Vagina (tissue), 2 donors: ENCODE measurements around the gene MACROD2.

Experiments
- POLR2A ChIP-seq, 2 donors: fragments of 450-650 bp; IDR thresholded peaks; one replicate each; pipeline ENCODE4 v1.6.1; 2017; ENCODE audit warnings: antibody characterized with exemption in 2 of 2, mild to moderate bottlenecking in 2 of 2, moderate library complexity in 2 of 2
- POLR2AphosphoS5 ChIP-seq, 2 donors: sonication (generic); formaldehyde crosslinking; IDR thresholded peaks; one replicate each; pipeline ENCODE4 v1.9.0; 2017; ENCODE audit warnings: antibody characterized with exemption in 2 of 2, mild to moderate bottlenecking in 2 of 2, low read depth in 1 of 2; ENCODE audit not compliant: insufficient read depth in 1 of 2
- TF ChIP-seq, protein P1 (sequence below), 3 experiments: fragments of 450-650 bp in 2 of 3; fragments of 200-600 bp in 1 of 3; sonication (generic) in 1 of 3; IDR thresholded peaks; one replicate each; pipeline ENCODE4 v1.5.1; 2017 to 2019; ENCODE audit warnings: antibody characterized with exemption in 3 of 3, mild to moderate bottlenecking in 2 of 3, moderate library complexity in 2 of 3

DNA sequence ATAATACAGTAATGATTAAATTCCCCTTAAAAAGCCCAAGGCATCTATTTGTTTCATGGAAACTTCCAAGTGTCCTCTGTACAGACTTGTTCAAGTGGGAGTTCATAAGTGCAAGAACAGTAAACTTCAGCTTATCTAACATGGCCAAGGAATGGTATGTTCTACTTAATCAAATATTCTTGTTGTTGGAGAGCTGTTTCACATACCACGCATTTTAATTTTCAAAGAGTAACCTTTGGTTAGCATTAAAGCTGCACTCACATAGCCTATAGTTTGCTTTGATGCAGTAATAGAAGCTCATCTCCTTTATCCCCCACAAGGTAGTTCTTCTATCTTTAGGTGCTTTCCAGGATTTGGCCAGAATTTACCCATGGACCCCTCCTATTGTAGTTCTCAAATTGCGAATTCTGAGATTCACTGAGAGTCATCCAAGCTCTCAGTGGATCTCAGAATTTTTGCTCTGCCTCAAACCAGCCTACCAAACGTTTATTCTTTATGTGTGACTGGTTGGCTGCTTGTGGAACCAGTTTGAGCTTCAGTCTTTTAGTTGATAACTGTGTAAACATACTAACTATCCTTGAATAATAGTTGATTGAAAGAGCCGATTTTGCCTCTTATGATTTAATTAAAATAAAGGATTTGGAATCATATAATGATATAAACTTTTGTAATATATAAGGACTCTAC is 1010.1 kb downstream of the MACROD2 start:
- no peak for TF ChIP-seq POLR2AphosphoS5 (IDR thresholded peaks at IDR 0.05; ENCODE audit: insufficient read depth in 1 of 2, low read depth in 1 of 2)
- TF ChIP-seq, protein P1, sequence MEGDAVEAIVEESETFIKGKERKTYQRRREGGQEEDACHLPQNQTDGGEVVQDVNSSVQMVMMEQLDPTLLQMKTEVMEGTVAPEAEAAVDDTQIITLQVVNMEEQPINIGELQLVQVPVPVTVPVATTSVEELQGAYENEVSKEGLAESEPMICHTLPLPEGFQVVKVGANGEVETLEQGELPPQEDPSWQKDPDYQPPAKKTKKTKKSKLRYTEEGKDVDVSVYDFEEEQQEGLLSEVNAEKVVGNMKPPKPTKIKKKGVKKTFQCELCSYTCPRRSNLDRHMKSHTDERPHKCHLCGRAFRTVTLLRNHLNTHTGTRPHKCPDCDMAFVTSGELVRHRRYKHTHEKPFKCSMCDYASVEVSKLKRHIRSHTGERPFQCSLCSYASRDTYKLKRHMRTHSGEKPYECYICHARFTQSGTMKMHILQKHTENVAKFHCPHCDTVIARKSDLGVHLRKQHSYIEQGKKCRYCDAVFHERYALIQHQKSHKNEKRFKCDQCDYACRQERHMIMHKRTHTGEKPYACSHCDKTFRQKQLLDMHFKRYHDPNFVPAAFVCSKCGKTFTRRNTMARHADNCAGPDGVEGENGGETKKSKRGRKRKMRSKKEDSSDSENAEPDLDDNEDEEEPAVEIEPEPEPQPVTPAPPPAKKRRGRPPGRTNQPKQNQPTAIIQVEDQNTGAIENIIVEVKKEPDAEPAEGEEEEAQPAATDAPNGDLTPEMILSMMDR (IDR thresholded peaks at IDR 0.05): no peak
- TF ChIP-seq POLR2A (IDR thresholded peaks at IDR 0.05): no peak
